ELR (cell line): Measurements from ENCODE around the gene PRSS23.

Experiments used
- DNase-seq: peaks from one replicate; pipeline ENCODE4 v3.0.0-alpha.2; 2015; ENCODE audit warnings: low read depth

The PRSS23 gene

GRCh38 chr11:86790867-86791849, 9.2 kb upstream of the PRSS23 start:
- DNase-seq = no peak

- DNase-seq = no peak
Measured at GRCh38 chr11:86792150-86792549, 8.2 kb upstream of the PRSS23 start.

- DNase-seq = no peak
Measured at GRCh38 chr11:86793307-86793706, 7.0 kb upstream of the PRSS23 start.

- DNase-seq = no peak
Measured at GRCh38 chr11:86795511-86795910, 4.8 kb upstream of the PRSS23 start.

- no peak for DNase-seq
Measured at GRCh38 chr11:86795949-86796348, 4.4 kb upstream of the PRSS23 start.

DNA sequence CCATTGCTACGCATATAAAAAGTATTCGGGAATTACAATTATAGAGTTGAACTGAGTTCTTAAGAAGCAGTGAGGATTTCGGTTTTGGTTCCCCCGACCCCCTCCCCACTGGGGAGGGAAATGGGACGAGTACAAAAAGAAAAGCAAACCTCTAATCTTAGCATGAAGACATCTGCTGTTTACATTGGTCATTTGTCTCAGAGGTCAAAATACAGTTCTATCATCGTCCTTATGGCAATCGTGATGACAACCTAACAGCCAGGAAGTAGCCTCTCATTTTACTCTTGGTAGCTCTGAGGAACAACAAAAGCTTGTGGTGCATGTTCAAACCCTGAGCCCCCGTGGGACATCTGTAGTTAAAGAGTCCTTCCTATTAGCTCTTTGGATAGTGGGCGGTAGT, 3.2 kb upstream of the PRSS23 start:
- no peak for DNase-seq

GRCh38 chr11:86798988-86799387, 1.4 kb upstream of the PRSS23 start:
- DNase-seq = peak; percentile 93

GRCh38 chr11:86799680-86800075, 664 bp upstream of the PRSS23 start:
- peak; percentile 31 for DNase-seq

- DNase-seq = peak; percentile 24
Measured at GRCh38 chr11:86800960-86801272, 574 bp downstream of the PRSS23 start.

DNA sequence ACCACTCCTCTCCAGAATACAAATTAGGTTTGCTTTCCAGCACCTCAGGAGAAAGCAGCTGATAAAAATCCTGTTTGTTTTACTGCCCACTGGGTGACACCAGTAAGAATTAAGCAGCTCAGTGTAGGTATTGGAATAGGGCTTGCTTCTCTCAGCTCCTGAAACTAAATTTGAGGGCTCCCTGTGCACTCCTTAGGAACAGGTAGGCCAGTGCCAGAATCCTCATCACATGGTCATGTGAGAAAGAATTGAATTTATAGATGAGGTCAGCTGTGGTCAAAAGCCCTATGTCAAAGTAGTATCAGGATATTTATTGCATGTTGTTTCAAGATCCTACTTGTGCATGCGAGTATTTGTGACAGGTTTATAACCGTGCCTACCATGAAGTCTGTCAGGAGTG, 1.0 kb downstream of the PRSS23 start:
- DNase-seq = peak; percentile 27

DNA sequence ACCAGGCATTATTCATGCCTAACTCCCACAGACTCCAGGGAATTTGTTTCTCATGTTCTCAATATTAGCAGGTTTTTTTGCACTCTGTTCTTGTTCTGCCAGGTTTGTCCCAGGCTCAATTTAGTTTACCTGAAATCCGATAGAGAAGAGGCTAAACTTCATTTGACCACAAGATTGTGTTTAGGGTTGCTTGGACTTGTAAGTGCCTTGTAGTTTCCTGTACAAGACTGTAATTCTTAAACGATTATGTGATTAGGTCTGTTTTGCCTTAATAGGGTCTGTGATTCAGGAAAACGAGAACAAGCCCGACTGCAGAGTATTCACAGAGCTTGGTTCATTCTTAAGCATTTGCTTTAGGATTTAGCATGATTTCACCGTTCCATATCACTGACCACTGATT, 1.8 kb downstream of the PRSS23 start:
- no peak for DNase-seq

- DNase-seq = peak; percentile 87
Measured at GRCh38 chr11:86802601-86803051, 2.3 kb downstream of the PRSS23 start.

DNA sequence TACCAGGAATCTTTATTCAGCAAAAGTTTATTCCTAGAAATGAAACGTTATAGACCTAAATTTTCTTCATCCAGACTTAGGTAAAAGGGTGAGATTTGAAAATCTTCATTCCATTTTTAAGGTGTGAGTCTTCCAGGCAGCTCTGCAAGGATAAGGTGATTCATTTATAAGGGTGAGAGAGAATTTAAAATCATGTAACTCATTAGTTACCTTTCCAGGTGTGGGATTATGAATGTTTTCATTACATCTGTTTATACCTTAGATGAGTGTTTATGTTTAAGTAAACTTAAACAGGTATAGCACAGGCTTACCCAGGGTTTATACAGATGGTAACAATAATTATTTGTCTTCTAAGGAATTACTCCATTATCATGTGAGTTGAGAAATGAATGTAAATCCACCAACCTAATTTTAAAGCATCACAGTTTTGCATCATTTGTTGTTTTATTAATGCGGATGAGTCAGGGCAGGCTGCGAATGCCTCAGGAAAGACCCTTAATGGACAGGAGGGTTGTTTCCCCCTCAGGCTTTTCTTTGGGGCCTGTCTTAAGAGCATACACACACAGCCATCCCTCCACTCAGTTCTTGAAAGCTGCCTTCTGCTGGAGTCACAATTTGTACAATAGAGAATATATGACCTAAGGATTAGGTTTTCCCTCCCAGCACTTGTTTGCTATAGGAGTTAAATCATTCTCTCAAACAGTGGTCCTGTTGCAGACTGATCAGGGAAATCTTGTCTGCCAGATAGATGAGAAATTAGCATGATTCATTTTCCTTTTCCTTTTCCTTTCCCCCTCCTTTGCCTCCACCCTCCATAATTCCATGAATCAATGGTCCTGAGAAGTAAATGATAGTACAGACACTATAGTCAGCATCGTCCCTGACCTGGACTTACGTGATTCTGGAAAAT, 3.0 kb downstream of the PRSS23 start:
- peak; percentile 82 for DNase-seq

GRCh38 chr11:86804951-86805350, 4.6 kb downstream of the PRSS23 start:
- DNase-seq = no peak

- peak; percentile 45 for DNase-seq
Measured at GRCh38 chr11:86805873-86806310, 5.5 kb downstream of the PRSS23 start.

DNA sequence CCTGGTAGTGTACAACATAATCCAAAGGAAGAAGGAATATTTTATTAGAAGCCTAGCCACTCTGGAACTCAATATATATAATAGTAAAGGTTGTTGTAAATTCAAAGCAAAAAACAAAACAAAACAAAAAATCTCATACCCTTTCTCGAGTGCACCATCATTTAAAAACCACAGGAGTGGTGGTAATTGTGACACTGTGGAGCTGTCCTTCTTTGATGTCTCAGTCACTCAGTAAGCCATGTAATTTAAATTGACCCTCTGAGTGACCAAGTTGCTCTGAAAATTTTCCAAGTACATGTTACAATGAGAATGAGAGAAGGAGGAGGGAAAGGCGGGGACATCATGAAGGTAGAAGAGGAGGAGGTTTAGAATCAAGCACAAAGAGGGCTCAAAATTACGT, 6.6 kb downstream of the PRSS23 start:
- DNase-seq = no peak

GRCh38 chr11:86807360-86807759, 7.0 kb downstream of the PRSS23 start:
- DNase-seq = no peak

DNA sequence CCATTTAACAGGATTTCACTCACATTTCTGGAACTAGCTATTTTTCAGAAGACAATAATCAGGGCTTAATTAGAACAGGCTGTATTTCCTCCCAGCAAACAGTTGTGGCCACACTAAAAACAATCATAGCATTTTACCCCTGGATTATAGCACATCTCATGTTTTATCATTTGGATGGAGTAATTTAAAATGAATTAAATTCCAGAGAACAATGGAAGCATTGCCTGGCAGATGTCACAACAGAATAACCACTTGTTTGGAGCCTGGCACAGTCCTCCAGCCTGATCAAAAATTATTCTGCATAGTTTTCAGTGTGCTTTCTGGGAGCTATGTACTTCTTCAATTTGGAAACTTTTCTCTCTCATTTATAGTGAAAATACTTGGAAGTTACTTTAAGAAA, 9.2 kb downstream of the PRSS23 start:
- DNase-seq = no peak

- DNase-seq = no peak
Measured at GRCh38 chr11:86810288-86810687, 9.9 kb downstream of the PRSS23 start.

- peak; percentile 85 for DNase-seq
Measured at GRCh38 chr11:86811637-86812321, 11.4 kb downstream of the PRSS23 start.

- DNase-seq = no peak
Measured at GRCh38 chr11:86812322-86812670, 12.0 kb downstream of the PRSS23 start.

GRCh38 chr11:86812981-86813380, 12.6 kb downstream of the PRSS23 start:
- DNase-seq = peak; percentile 23
